ENCODE measurements around the gene HBG1. TPM values are rescaled to one million over a fixed set of nuclear protein-coding genes. Genes with fewer than 3 reads are reported as not detected.
"Not testable (repeated sequence)": the region's sequence is repeated elsewhere in the genome, so short reads cannot be mapped to it uniquely, and the experiment has no call there.

HBG1 gene
- total RNA-seq, 1 donor from 2014 or later: not detected

GRCh38 chr11:5280582-5281102, 31.0 kb upstream of the HBG1 start:
- intact Hi-C loops (cut with DNase I): no loop called here
- ATAC-seq (ENCODE audit: poor library complexity): peak; percentile 56
- peak; percentile 39 for DNase-seq

GRCh38 chr11:5279471-5280090, 29.9 kb upstream of the HBG1 start:
- DNase-seq (no peak), ATAC-seq (ENCODE audit: poor library complexity) (no peak)
- intact Hi-C loops (cut with DNase I): no loop called here

DNA sequence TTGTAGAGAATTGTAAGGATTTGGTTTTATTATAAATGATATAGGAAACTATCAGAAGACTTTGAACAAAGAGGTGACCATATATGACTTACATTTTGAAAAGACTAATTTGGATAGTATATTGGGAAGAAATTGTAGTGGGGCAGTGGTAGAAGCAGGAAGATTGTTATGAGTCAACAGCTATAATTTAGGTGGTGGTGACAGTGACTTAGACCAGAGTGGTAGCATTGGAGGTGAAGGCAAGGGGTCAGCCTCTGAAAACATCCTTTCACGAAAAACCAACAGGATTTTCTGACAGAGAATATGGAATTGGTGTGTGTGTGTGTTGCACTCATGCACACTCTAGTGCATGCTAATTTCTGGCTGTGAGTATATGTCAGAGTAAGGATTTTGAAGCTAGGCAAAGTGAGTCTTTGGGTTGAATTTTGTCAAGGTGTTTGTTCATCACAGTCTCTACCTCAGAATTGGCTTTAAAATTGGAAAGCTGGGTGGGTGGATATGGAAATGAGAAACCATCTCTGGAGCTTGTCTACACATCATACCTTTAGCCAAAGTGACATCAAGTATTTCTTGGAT, 28.2 kb upstream of the HBG1 start:
- no peak for ATAC-seq (ENCODE audit: poor library complexity)
- DNase-seq: no peak
- intact Hi-C loops (cut with DNase I): no loop called here

DNA sequence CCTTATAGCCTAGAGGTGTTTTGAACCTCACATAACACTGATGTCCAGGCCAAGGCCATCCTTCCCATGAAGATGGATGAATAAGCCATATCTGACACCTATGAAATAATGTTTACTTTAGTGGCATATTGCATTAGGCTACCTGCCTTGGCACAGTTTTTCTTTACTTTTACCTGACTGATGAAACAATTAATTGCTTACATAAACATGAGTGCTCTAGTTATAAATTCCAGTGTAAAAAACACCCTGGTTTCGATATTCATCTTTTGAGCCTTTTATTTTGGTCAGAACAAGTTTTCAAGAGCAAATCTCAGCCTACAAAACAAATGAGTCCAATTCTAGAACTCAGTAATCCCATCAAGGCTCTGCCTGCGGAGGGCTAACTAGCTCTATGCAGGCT, 27.0 kb upstream of the HBG1 start:
- DNase-seq (no peak), ATAC-seq (ENCODE audit: poor library complexity) (no peak)
- intact Hi-C loops (cut with DNase I): no loop called here

DNA sequence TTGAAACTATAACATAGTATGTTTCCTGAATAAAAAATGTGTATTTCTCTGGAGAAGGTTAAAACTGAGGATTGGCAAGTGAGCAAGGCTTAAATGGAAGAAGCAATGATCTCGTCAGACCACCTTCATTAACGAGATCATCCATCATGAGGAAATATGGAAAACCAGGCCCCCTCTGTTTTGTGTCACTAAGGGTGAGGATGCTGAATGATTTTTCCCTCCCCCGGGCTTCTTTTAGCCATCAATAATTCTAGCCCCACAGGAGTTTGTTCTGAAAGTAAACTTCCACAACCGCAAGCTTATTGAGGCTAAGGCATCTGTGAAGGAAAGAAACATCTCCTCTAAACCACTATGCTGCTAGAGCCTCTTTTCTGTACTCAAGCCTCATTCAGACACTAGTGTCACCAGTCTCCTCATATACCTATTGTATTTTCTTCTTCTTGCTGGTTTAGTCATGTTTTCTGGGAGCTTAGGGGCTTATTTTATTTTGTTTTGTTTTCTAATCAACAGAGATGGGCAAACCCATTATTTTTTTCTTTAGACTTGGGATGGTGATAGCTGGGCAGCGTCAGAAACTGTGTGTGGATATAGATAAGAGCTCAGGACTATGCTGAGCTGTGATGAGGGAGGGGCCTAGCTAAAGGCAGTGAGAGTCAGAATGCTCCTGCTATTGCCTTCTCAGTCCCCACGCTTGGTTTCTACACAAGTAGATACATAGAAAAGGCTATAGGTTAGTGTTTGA, 25.9 kb upstream of the HBG1 start:
- intact Hi-C loops (cut with DNase I): no loop called here
- ATAC-seq (ENCODE audit: poor library complexity) (no peak), DNase-seq (no peak)

- intact Hi-C loops (cut with DNase I): no loop called here
- DNase-seq: no peak
- no peak for ATAC-seq (ENCODE audit: poor library complexity)
These were observed 24.7 kb upstream of the HBG1 start for GRCh38 chr11:5274395-5274794.

DNA sequence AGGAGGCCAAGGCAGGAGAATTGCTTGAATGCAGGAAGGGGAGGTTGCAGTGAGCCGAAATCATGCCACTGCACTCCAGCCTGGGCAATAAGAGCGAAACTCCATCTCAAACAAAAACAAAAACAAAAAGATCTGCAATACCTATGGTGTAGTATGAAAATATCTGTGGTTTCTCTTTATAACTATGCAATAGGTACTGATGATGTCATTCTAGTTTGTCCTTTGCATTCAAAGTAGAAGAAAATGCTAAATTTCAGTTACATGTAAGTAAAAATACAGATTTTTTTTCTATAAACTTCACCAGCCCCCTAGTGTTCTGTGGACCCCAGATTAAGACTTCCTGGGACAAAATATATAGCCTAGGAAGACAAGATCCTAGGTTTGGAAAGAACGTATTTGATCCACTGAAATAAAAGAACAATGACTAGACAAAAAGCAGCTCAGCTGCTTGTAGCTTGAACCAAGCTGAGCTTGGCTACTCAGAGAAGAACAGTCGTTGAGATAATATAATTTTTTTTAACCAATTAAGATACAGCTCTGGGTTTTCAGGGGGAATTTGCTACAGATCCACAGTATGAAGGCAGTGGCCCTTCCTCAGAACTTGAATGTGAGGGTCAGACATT, 22.8 kb upstream of the HBG1 start:
- ATAC-seq (ENCODE audit: poor library complexity) (no peak), DNase-seq (no peak)
- intact Hi-C loops (cut with DNase I): no loop called here

GRCh38 chr11:5269715-5270147, 20.1 kb upstream of the HBG1 start, which contains the start of gene HBE1:
HBE1 (minus strand) TSS chr11:5269945; CDS start chr11:5269890, 55 bp downstream.
- DNase-seq: no peak
- intact Hi-C loops (cut with DNase I): no loop called here
- ATAC-seq (ENCODE audit: poor library complexity): no peak

DNA sequence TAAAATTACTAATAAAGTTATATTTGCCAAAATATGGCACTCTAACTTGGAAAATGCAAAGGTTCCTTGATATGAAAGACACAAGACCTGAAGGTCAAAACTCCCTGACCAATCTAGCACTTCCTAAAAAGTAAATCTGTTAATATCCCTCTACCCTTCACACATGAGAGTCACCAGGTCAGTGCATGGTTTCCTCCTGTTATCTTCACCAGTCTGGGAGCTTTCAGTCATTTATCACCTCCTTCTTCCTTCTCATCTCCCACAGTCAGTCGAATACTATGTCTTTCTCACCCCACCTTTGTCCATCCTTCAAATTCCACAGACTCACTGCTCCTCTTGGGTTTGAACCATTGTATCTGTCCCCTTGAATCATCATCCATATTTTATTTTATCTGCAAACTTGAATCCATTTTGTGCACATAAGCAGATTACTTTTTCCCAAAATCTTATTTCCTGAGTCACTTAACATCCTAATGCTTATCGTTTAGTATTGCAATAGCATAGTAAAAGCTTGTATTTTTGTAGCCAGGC, 17.4 kb upstream of the HBG1 start:
- ATAC-seq (ENCODE audit: poor library complexity) (no peak), DNase-seq (no peak)
- intact Hi-C loops (cut with DNase I): no loop called here

DNA sequence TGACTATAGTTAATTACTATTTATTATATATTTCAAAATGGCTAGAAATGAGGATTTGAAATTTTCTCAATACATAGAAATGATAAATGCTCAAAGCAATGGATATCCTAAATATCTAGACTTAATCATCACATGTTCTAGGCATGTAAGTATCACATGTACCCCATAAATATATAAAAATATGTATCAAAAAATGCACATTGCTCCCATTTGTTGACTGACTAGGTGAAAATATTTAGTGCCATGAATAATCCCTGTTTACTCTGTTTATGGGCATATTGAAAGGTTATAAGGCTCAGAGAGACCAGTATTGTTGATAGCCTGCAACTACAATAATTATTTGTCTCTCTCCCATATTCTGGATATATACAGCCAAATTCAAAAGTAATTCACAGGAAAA, 17.0 kb upstream of the HBG1 start:
- ATAC-seq (ENCODE audit: poor library complexity): no peak
- no peak for DNase-seq
- intact Hi-C loops (cut with DNase I): no loop called here

DNA sequence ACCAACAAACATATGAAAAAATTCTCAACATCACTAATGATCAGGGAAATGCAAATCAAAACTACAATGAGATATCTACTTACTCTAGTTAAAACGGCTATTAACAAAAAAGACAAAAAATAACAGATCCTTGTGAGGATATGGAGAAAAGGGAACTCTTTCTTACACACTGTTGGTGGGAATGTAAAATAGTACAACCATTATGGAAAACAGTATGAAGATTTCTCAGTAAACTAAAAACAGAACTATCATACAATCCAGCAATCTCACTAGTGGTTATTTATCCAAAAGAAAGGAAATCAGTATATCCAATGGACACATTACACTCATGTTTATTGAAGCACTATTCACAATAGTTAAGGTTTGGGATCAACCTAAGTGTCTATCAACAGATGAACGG, 16.2 kb upstream of the HBG1 start:
- intact Hi-C loops (cut with DNase I): no loop called here
- ATAC-seq (ENCODE audit: poor library complexity): no peak
- DNase-seq: no peak

GRCh38 chr11:5258543-5259262, 9.0 kb upstream of the HBG1 start:
- ATAC-seq (ENCODE audit: poor library complexity) (no peak), DNase-seq (no peak)
- intact Hi-C loops (cut with DNase I): no loop called here

- ATAC-seq (ENCODE audit: poor library complexity) (no peak), DNase-seq (no peak)
- intact Hi-C loops (cut with DNase I): no loop called here
These were observed 7.6 kb upstream of the HBG1 start for GRCh38 chr11:5257296-5257695.

DNA sequence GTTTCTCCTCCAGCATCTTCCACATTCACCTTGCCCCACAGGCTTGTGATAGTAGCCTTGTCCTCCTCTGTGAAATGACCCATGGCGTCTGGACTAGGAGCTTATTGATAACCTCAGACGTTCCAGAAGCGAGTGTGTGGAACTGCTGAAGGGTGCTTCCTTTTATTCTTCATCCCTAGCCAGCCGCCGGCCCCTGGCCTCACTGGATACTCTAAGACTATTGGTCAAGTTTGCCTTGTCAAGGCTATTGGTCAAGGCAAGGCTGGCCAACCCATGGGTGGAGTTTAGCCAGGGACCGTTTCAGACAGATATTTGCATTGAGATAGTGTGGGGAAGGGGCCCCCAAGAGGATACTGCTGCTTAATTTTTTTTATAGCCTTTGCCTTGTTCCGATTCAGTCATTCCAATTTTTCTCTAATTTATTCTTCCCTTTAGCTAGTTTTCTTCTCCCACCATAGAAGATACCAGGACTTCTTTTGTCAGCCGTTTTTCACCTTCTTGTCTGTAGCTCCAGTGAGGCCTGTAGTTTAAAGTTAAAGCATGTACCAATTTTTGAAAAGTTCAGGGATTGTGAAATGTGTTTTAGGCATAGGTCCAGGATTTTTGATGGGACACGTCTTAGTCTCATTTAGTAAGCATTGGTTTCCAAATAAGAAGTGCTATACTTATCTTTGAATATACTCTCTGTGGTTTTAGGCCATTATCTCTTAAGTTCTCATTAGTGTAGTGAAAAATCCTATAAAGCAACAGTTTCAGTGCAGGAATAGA, 5.2 kb upstream of the HBG1 start, which contains the start of gene HBG2:
HBG2 (minus strand) TSS at position 136 of the 768 bp plus-strand sequence; CDS start at position 83, 53 bp downstream.
- DNase-seq; intact Hi-C loops (cut with DNase I); ATAC-seq (ENCODE audit: poor library complexity): not testable (repeated sequence)

GRCh38 chr11:5254023-5254422, 4.4 kb upstream of the HBG1 start:
- ATAC-seq (ENCODE audit: poor library complexity); intact Hi-C loops (cut with DNase I); DNase-seq: not testable (repeated sequence)

DNA sequence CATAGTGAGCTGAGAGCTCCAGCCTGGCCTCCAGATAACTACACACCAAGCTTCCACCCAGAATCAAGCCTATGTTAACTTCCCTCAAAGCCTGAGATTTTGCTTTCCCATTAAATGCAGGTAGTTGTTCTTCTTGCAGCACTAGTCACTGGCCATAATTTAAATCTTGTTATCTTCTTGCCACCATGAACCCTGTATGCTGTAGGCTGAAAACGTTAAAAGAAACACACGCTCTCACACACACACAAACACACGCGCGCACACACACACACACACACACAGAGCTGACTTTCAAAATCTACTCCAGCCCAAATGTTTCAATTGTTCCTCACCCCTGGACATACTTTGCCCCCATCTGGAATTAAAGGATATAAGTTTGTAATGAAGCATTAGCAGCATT, 3.8 kb upstream of the HBG1 start:
- DNase-seq; intact Hi-C loops (cut with DNase I); ATAC-seq (ENCODE audit: poor library complexity): not testable (repeated sequence)

GRCh38 chr11:5252919-5253265, 3.2 kb upstream of the HBG1 start:
- ATAC-seq (ENCODE audit: poor library complexity): no peak
- DNase-seq: no peak
- intact Hi-C loops (cut with DNase I): no loop called here

All from Right ventricle myocardium superior (tissue), 1 donor.